SK-N-SH (cell line): ENCODE measurements around the gene TMEM191C. TPM values are rescaled to one million over a fixed set of nuclear protein-coding genes. Genes with fewer than 3 reads are reported as not detected.
"Not testable (repeated sequence)": the region's sequence is repeated elsewhere in the genome, so short reads cannot be mapped to it uniquely, and the experiment has no call there.

Experiments used
- CTCF ChIA-PET: fragments of 300-600, 350-600 bp; formaldehyde crosslinking; extraction: SDS; loops from one replicate; lab custom pipeline; 2021; lab: Yijun Ruan, JAX
- POLR2A ChIA-PET: fragments of 350-600 bp; sonication (Branson Sonifier 250); formaldehyde crosslinking; extraction: SDS; loops from one replicate; lab custom pipeline; 2020; ENCODE audit warnings: antibody characterized with exemption, inconsistent platforms; lab: Yijun Ruan, JAX
- DNase-seq: peaks from one replicate; pipeline ENCODE4 v3.0.0; 2012
- H2AFZ ChIP-seq: fragments of 200-600 bp; sonication (generic); 2 replicates; pipeline ENCODE4 v1.8.1; 2016; ENCODE audit warnings: antibody characterized with exemption, mild to moderate bottlenecking, low read depth
- H3F3A ChIP-seq: fragments of 200-600 bp; sonication (generic); replicated peaks from 2 replicates; pipeline ENCODE3; 2016; ENCODE audit warnings: antibody characterized with exemption, mild to moderate bottlenecking; ENCODE audit not compliant: insufficient read depth
- H3K27ac ChIP-seq, 2 experiments: fragments of 200-500 bp in 1 of 2; fragments of 200-600 bp in 1 of 2; sonication (Bioruptor generic) in 1 of 2; sonication (generic), shearing (Covaris generic) in 1 of 2; 2 replicates each; pipeline versions ENCODE4 v1.5.1 to v1.6.1; 2014 to 2016; ENCODE audit warnings: low read depth in 2 of 2, inconsistent platforms in 1 of 2, low read length in 1 of 2, mild to moderate bottlenecking in 1 of 2, mixed read lengths in 1 of 2
- H3K27me3 ChIP-seq: fragments of 200-600 bp; sonication (generic), shearing (Covaris generic); 2 replicates; pipeline ENCODE4 v1.6.1; 2016; ENCODE audit warnings: mixed run types; ENCODE audit not compliant: insufficient read depth
- H3K36me3 ChIP-seq, 2 experiments: fragments of 200-500 bp in 1 of 2; fragments of 200-600 bp in 1 of 2; sonication (Bioruptor generic) in 1 of 2; sonication (generic) in 1 of 2; replicated peaks in 1 of 2; 2 replicates each; pipeline versions ENCODE3 to v1.5.1; 2014 to 2016; ENCODE audit warnings: low read length in 1 of 2, mild to moderate bottlenecking in 1 of 2; ENCODE audit not compliant: insufficient read depth in 2 of 2, control insufficient read depth in 1 of 2
- H3K4me1 ChIP-seq, 2 experiments: fragments of 200-500 bp in 1 of 2; fragments of 200-600 bp in 1 of 2; sonication (Bioruptor generic) in 1 of 2; sonication (generic), shearing (Covaris generic) in 1 of 2; 2 replicates each; pipeline versions ENCODE4 v1.5.1 to v1.6.1; 2014 to 2016; ENCODE audit warnings: low read depth in 1 of 2, low read length in 1 of 2, mixed run types in 1 of 2; ENCODE audit not compliant: insufficient read depth in 2 of 2, control insufficient read depth in 1 of 2
- H3K4me2 ChIP-seq: fragments of 200-600 bp; sonication (generic), shearing (Covaris generic); 2 replicates; pipeline ENCODE4 v1.6.1; 2017; ENCODE audit warnings: mixed run types
- H3K4me3 ChIP-seq, 2 experiments: fragments of 200-500 bp in 1 of 2; fragments of 200-600 bp in 1 of 2; sonication (Bioruptor generic) in 1 of 2; sonication (generic), shearing (Covaris generic) in 1 of 2; 2 replicates each; pipeline versions ENCODE4 v1.5.1 to v1.8.1; 2014 to 2016; ENCODE audit warnings: low read depth in 2 of 2, inconsistent platforms in 1 of 2, low read length in 1 of 2, mild to moderate bottlenecking in 1 of 2, mixed read lengths in 1 of 2, moderate library complexity in 1 of 2
- H3K79me2 ChIP-seq: fragments of 200-600 bp; sonication (generic); 2 replicates; pipeline ENCODE4 v1.8.1; 2017; ENCODE audit warnings: mild to moderate bottlenecking; ENCODE audit not compliant: insufficient read depth
- H3K9ac ChIP-seq: fragments of 200-600 bp; sonication (generic); 2 replicates; pipeline ENCODE4 v1.6.1; 2017; ENCODE audit warnings: mixed run types
- H3K9me2 ChIP-seq: fragments of 200-600 bp; sonication (generic); 2 replicates; pipeline ENCODE4 v1.6.1; 2017; ENCODE audit warnings: mixed run types
- H3K9me3 ChIP-seq: fragments of 200-600 bp; sonication (generic); 2 replicates; pipeline ENCODE4 v1.6.1; 2017; ENCODE audit warnings: mixed run types, mild to moderate bottlenecking, moderate library complexity
- H4K20me1 ChIP-seq: fragments of 200-600 bp; sonication (generic); 2 replicates; pipeline ENCODE4 v1.6.1; 2017; ENCODE audit warnings: mild to moderate bottlenecking, mixed run types; ENCODE audit not compliant: insufficient read depth
- WGBS: methylation state at CpG from one replicate; pipeline ENCODE4 v1.1.6; 2017; ENCODE audit warnings: low lambda C conversion rate; 5-methylcytosine and 5-hydroxymethylcytosine counted together
- polyA plus RNA-seq, 3 experiments: library from polyadenylated mRNA; depleted of rRNA; stranded (reverse); fragments of >200 nt; gene quantifications; 2 replicates each; pipeline ENCODE4 v1.2.3, GENCODE V29; 2012

TMEM191C gene
- polyA plus RNA-seq, 1 of the 3 experiments (the other 2 are of a cell fraction) = 3.4 TPM

GRCh38 chr22:21493789-21494782 is 26.9 kb downstream of the TMEM191C start:
- H3K9me2 ChIP-seq, H3K9me3 ChIP-seq, H3F3A ChIP-seq, H3K9ac ChIP-seq, H3K36me3 ChIP-seq, POLR2A ChIA-PET, H4K20me1 ChIP-seq, H3K4me3 ChIP-seq, H3K79me2 ChIP-seq, H3K27ac ChIP-seq, H2AFZ ChIP-seq, H3K27me3 ChIP-seq, H3K4me2 ChIP-seq, CTCF ChIA-PET, DNase-seq, H3K4me1 ChIP-seq: not testable (repeated sequence)
- no CpG with 5 or more reads among the region's 23 CpGs for WGBS

DNA sequence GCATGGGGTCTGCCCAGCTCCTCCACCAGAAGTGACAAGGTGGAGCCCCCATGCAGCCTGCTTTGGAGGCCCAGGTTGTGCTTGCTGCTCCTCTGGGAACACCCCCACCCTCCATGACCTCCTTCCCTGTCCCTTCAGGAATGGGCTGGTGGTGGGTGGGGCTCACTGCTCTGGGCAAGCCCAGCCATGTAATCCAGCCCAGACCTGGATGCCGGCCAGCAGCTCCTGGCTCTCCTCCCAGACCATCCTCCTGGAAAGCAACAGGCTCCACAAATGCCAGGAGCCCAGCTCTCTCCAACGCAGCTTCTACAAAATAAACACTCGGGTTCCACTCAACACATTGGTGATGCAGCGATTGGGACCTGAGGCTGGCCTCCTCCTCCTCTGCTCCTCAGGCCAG is 30.8 kb downstream of the TMEM191C start:
- POLR2A ChIA-PET, H3K9me2 ChIP-seq, H3K4me1 ChIP-seq, H3F3A ChIP-seq, H3K27me3 ChIP-seq, H4K20me1 ChIP-seq, H2AFZ ChIP-seq, H3K4me3 ChIP-seq, H3K9me3 ChIP-seq, H3K4me2 ChIP-seq, DNase-seq, CTCF ChIA-PET, H3K79me2 ChIP-seq, H3K27ac ChIP-seq, H3K9ac ChIP-seq, H3K36me3 ChIP-seq: not testable (repeated sequence)
- no CpG with 5 or more reads among the region's 4 CpGs for WGBS

- not testable (repeated sequence) for H4K20me1 ChIP-seq, H3K79me2 ChIP-seq
Observed at GRCh38 chr22:21498489-21498888, 31.3 kb downstream of the TMEM191C start.

DNA sequence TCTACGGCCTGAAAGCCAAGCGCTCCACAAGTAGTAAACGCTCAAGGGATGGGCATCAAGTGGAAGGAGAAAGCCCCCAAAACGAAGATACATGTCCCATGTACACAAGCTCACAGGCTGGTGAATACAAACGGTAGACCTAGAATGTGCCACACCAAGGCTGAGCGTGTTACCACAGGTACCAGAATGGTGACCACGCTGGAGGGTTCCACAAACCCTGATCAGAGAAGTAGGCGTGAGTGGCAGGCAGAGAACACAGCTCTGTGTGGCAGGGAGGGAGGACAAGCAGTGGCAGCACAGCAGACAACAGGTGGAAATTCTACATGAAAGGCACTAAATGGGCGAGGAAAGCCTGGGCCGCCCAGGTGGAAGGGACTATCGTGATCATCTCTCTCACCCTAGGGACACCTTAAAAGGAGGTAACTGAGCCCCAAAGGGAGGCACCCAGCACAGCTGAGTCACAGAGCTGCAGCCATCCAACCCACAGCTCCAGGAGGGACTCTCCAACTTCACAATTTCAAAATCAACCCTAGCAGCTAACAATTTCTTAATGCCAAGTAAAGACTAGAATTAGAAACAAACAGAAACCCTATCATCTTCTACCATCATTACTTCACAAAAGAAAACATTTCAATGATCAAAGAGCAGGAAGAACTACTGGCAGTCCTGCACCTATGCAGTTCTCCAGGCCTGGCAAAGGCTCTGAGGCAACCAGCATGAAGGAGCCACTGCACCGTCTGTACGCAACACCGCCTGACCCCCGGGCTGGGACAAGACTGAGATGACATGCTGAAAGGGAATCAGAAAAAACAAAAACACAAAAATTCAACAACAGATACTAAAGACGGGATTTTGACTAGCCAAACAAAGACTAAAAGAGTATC is 32.7 kb downstream of the TMEM191C start:
- H3K79me2 ChIP-seq, H3K9me3 ChIP-seq, H3K4me1 ChIP-seq, H3K4me2 ChIP-seq, H3K27ac ChIP-seq, H3K9ac ChIP-seq, H4K20me1 ChIP-seq, POLR2A ChIA-PET, H3F3A ChIP-seq, H3K36me3 ChIP-seq, CTCF ChIA-PET, H2AFZ ChIP-seq, H3K9me2 ChIP-seq, H3K4me3 ChIP-seq, DNase-seq, H3K27me3 ChIP-seq: not testable (repeated sequence)
- WGBS = no CpG with 5 or more reads among the region's 16 CpGs

More at GRCh38 chr22:21498489-21498888, 31.3 kb downstream of the TMEM191C start:
- H3K4me2 ChIP-seq, H3K27me3 ChIP-seq, POLR2A ChIA-PET, H3K9ac ChIP-seq, H3K36me3 ChIP-seq, H3K4me3 ChIP-seq, H3K4me1 ChIP-seq, CTCF ChIA-PET, H3K9me2 ChIP-seq, H2AFZ ChIP-seq, H3K9me3 ChIP-seq, DNase-seq, H3K27ac ChIP-seq, H3F3A ChIP-seq: not testable (repeated sequence)
- WGBS = no CpG with 5 or more reads among the region's 7 CpGs

DNA sequence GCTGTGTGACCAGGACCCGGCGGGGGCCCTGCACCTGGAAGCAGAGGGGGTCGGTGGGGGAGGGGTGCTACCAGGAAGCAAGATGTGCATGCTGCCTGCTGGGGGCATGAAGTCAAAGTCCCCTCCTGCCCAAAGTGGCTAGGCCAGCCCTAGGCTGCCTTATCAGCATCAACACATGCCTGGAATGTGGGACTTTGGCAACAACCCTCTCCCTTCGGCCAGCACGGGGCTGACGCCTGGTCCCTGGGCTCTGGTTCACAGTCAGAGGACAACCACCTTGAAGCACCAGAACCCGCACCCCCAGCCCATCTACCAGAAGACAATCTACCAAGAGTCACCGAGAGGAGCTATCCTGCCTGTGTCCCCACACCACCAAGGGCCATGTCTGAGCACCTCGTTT is 43.2 kb downstream of the TMEM191C start:
- H3K4me3 ChIP-seq, POLR2A ChIA-PET, H3K9me2 ChIP-seq, H4K20me1 ChIP-seq, H3F3A ChIP-seq, H3K27ac ChIP-seq, CTCF ChIA-PET, H3K4me2 ChIP-seq, H3K27me3 ChIP-seq, H3K36me3 ChIP-seq, H2AFZ ChIP-seq, DNase-seq, H3K9ac ChIP-seq, H3K9me3 ChIP-seq, H3K4me1 ChIP-seq, H3K79me2 ChIP-seq: not testable (repeated sequence)
- no CpG with 5 or more reads among the region's 9 CpGs for WGBS

DNA sequence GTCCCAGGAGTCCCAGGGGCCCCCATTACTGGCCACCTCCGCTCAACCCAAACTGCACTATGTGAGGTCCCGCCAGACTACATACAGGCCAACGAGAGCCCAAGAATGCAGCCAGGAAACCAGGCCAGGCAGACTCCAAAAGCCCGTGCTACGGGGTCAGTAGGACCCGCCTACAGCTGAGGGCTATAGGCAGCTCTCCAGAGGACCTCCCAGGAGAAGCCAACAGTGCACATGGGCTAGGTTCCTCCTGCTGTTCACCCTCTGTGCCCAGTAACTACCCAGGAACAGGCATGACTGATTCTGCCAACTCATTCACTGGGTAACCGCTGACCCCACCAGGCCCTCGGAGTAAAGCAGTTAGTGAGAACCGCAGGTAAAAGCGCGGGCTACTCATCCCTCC is 44.8 kb downstream of the TMEM191C start:
- H3K79me2 ChIP-seq, POLR2A ChIA-PET, H3K9me2 ChIP-seq, H3K27me3 ChIP-seq, H3K4me1 ChIP-seq, H3K4me2 ChIP-seq, H3K36me3 ChIP-seq, H3K27ac ChIP-seq, H3F3A ChIP-seq, H3K9me3 ChIP-seq, DNase-seq, H4K20me1 ChIP-seq, H3K4me3 ChIP-seq, H2AFZ ChIP-seq, H3K9ac ChIP-seq, CTCF ChIA-PET: not testable (repeated sequence)
- WGBS = no CpG with 5 or more reads among the region's 11 CpGs
